Cardiac fibroblast (primary cell): ENCODE measurements around the gene ATR.
"Not testable (repeated sequence)": the region's sequence is repeated elsewhere in the genome, so short reads cannot be mapped to it uniquely, and the experiment has no call there.

Experiments used
- DNase-seq, 2 donors: peaks; one replicate each; pipeline versions ENCODE4 v3.0.0 to v3.0.0-alpha.2; 2010; ENCODE audit warnings: low read depth in 2 of 2
- H3K4me3 ChIP-seq, 2 donors: replicated peaks in 1 of 2; 1 replicate in 1 of 2; 2 replicates in 1 of 2; pipeline ENCODE4 v1.5.1; 2011; ENCODE audit warnings: low read depth in 2 of 2, low read length in 2 of 2, mild to moderate bottlenecking in 2 of 2, moderate library complexity in 1 of 2
- CTCF ChIP-seq: IDR thresholded peaks from one replicate; pipeline ENCODE4 v1.5.1; 2011; ENCODE audit warnings: low read depth, mild to moderate bottlenecking, low read length, inconsistent platforms

ATR gene

GRCh38 chr3:142595581-142595950, 17.0 kb upstream of the ATR start:
- peak; percentile 75 to 87 for DNase-seq
- TF ChIP-seq CTCF, result no peak
- peak overlapping the region; percentile 74 to 80 for H3K4me3 ChIP-seq

GRCh38 chr3:142595141-142595540, 16.6 kb upstream of the ATR start:
- DNase-seq, result no peak
- no peak overlapping the region for H3K4me3 ChIP-seq
- no peak for TF ChIP-seq CTCF

- H3K4me3 ChIP-seq, DNase-seq: not testable (repeated sequence)
Measured at GRCh38 chr3:142592268-142592667, 13.7 kb upstream of the ATR start.

GRCh38 chr3:142588703-142589102, 10.2 kb upstream of the ATR start:
- no peak for DNase-seq
- TF ChIP-seq CTCF, result no peak
- no peak overlapping the region for H3K4me3 ChIP-seq

GRCh38 chr3:142586803-142587406, 8.4 kb upstream of the ATR start:
- peak; percentile 85 to 89 for DNase-seq
- peak; percentile 55 for TF ChIP-seq CTCF
- H3K4me3 ChIP-seq, result no peak overlapping the region

GRCh38 chr3:142581070-142581469, 2.5 kb upstream of the ATR start:
- not testable (repeated sequence) for DNase-seq, H3K4me3 ChIP-seq

- no peak for TF ChIP-seq CTCF
- DNase-seq, result no peak
- H3K4me3 ChIP-seq, result no peak overlapping the region
Measured at GRCh38 chr3:142580061-142580423, 1.5 kb upstream of the ATR start.

- peak overlapping the region; percentile 96 for H3K4me3 ChIP-seq
- TF ChIP-seq CTCF, result no peak
- DNase-seq, result peak; percentile 17 to 52
Measured at GRCh38 chr3:142577696-142578328, 721 bp downstream of the ATR start.
